GM18520 (cell line): ENCODE measurements around the gene THSD4.

Source experiments
- ATAC-seq: cut with Tn5 transposase; IDR thresholded peaks from one replicate; pipeline ENCODE4 v1.9.1; 2021; ENCODE audit not compliant: unreplicated experiment

Gene THSD4

GRCh38 chr15:71756599-71757352, 641.5 kb downstream of the THSD4 start:
- no peak for ATAC-seq

GRCh38 chr15:71757741-71758530, 642.7 kb downstream of the THSD4 start:
- no peak for ATAC-seq

GRCh38 chr15:71758711-71759110, 643.4 kb downstream of the THSD4 start:
- no peak for ATAC-seq

GRCh38 chr15:71760852-71761251, 645.6 kb downstream of the THSD4 start:
- no peak for ATAC-seq

- ATAC-seq = no peak
Observed at GRCh38 chr15:71761649-71762048, 646.4 kb downstream of the THSD4 start.

GRCh38 chr15:71768184-71768583, 652.9 kb downstream of the THSD4 start:
- ATAC-seq = no peak

GRCh38 chr15:71773206-71773859, 658.1 kb downstream of the THSD4 start:
- ATAC-seq = no peak

- ATAC-seq = no peak
Observed at GRCh38 chr15:71775856-71776255, 660.6 kb downstream of the THSD4 start.

GRCh38 chr15:71776304-71776703, 661.0 kb downstream of the THSD4 start:
- no peak for ATAC-seq

- no peak for ATAC-seq
Observed at GRCh38 chr15:71777216-71777943, 662.1 kb downstream of the THSD4 start.

- ATAC-seq = no peak
Observed at GRCh38 chr15:71779073-71779797, 664.0 kb downstream of the THSD4 start.

- no peak for ATAC-seq
Observed at GRCh38 chr15:71780115-71780976, 665.1 kb downstream of the THSD4 start.

- ATAC-seq = no peak
Observed at GRCh38 chr15:71781179-71781964, 666.1 kb downstream of the THSD4 start.

- ATAC-seq = no peak
Observed at GRCh38 chr15:71781965-71782265, 666.6 kb downstream of the THSD4 start.

GRCh38 chr15:71782422-71783165, 667.3 kb downstream of the THSD4 start:
- ATAC-seq = no peak

- no peak for ATAC-seq
Observed at GRCh38 chr15:71784719-71785118, 669.4 kb downstream of the THSD4 start.

GRCh38 chr15:71785996-71786395, 670.7 kb downstream of the THSD4 start:
- ATAC-seq = no peak

- ATAC-seq = no peak
Observed at GRCh38 chr15:71786673-71787072, 671.4 kb downstream of the THSD4 start.
